ENCODE data around the gene CYP8B1. TPM values are rescaled to one million over a fixed set of nuclear protein-coding genes. Genes with fewer than 3 reads are reported as not detected.

CYP8B1 gene
- total RNA-seq, 1 donor from 2014 or later: not detected

DNA sequence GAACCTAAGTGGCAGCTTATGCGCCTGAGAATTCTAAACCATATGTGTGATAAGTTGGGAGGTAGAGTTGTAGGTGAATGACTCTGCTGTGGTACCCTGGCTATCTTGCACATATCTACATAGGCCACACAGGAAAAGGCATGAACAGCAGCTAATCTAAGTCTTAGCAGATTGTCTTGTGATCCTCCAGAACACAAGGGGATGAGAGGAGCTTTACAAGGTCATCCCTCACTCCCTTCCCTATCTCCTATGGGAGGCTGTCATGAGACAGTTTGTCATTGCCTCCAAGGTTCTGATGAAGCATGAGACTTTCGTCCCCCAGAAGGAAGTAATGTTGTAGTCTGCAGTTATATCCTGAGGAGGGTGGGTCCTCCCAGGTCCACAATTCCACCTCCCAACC is 26.6 kb upstream of the CYP8B1 start:
- Mint-ChIP-seq H3K36me3 (ENCODE audit: low read depth) (no peaks in the 10 kb centered on the region), H3K27ac (no peak overlapping the region), H3K27me3 (peaks cover 41% of the 10 kb centered on the region), H3K4me1 (peaks cover 6% of the 10 kb centered on the region), H3K9me3 (peaks cover 10% of the 10 kb centered on the region), H3K4me3 (no peak overlapping the region)
- ChIA-PET POLR2A (no interaction called here), CTCF (no interaction called here)
- DNase-seq (no peak), ATAC-seq (ENCODE audit: low read depth) (no peak)
- TF ChIP-seq, protein P1, sequence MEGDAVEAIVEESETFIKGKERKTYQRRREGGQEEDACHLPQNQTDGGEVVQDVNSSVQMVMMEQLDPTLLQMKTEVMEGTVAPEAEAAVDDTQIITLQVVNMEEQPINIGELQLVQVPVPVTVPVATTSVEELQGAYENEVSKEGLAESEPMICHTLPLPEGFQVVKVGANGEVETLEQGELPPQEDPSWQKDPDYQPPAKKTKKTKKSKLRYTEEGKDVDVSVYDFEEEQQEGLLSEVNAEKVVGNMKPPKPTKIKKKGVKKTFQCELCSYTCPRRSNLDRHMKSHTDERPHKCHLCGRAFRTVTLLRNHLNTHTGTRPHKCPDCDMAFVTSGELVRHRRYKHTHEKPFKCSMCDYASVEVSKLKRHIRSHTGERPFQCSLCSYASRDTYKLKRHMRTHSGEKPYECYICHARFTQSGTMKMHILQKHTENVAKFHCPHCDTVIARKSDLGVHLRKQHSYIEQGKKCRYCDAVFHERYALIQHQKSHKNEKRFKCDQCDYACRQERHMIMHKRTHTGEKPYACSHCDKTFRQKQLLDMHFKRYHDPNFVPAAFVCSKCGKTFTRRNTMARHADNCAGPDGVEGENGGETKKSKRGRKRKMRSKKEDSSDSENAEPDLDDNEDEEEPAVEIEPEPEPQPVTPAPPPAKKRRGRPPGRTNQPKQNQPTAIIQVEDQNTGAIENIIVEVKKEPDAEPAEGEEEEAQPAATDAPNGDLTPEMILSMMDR (IDR thresholded peaks at IDR 0.05): no peak
- intact Hi-C loops (cut with micrococcal nuclease): no loop called here

DNA sequence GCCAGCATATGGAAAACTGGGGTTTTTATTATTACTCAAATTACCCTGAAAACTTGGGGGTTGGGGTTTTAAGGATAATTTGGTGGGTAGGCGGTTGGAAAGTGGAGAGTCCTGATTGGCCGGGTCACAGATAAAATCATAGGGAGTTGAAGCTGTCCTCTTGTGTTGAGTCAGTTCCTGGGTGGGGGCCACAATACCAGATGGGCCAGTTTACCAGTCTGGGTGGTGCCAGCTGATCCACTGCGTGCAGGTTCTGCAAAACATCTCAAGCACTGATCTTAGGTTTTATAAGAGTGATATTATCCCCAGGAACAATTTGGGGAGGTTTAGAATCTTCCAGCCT is 25.4 kb upstream of the CYP8B1 start:
- intact Hi-C loops (cut with micrococcal nuclease): no loop called here
- Mint-ChIP-seq H3K27me3 (peaks cover 37% of the 10 kb centered on the region), H3K36me3 (ENCODE audit: low read depth) (no peaks in the 10 kb centered on the region), H3K4me3 (no peak overlapping the region), H3K4me1 (peaks cover 3% of the 10 kb centered on the region), H3K27ac (no peak overlapping the region), H3K9me3 (peaks cover 10% of the 10 kb centered on the region)
- DNase-seq (no peak), ATAC-seq (ENCODE audit: low read depth) (no peak)
- ChIA-PET POLR2A (no interaction called here), CTCF (no interaction called here)
- TF ChIP-seq, protein P1 (IDR thresholded peaks at IDR 0.05): no peak

DNA sequence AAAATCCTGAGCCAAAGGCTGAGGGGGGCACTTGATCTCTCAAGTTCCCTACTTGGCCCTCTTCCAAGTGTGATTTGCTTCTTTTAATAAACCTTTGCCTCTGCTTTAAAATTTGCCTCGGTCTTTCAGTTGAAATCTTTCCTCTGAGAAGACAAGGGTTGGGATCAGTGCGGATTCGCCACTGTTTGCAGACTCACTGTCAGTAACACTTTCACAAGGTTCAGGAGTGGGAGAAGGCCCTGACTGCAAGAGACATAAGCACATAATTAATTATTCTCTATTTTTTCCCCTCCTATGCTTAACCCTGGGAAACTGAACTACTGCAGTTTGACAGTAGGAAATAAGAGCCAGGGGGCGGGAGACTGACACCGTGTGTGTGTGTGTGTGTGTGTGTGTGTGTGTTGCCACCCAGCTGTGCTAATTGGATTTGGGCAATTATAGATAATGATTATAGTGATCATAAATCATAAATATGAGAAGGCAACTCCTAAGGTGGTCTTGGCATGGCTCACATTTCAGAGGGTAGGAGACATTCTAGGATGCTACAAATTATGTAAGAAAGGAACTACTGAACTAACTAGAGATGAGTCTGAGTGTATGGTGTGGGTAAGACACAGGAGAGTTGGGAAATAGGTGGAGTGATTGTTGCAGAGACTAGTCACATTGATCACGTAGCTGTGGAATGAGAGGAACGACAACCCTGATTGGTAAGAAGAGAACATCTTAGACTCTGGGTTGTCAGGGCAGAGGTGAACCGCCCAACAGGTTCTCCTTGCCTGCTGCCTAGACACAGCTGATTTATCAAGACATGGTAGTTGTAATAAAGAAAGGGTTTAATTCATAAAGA is 24.8 kb upstream of the CYP8B1 start:
- ChIA-PET CTCF (no interaction called here), POLR2A (no interaction called here)
- TF ChIP-seq, protein P1 (IDR thresholded peaks at IDR 0.05): no peak
- Mint-ChIP-seq H3K4me3 (no peak overlapping the region), H3K27ac (no peak overlapping the region), H3K4me1 (no peaks in the 10 kb centered on the region), H3K27me3 (peaks cover 33% of the 10 kb centered on the region), H3K9me3 (peaks cover 10% of the 10 kb centered on the region), H3K36me3 (ENCODE audit: low read depth) (no peaks in the 10 kb centered on the region)
- intact Hi-C loops (cut with micrococcal nuclease): no loop called here
- ATAC-seq (ENCODE audit: low read depth) (no peak), DNase-seq (no peak)

DNA sequence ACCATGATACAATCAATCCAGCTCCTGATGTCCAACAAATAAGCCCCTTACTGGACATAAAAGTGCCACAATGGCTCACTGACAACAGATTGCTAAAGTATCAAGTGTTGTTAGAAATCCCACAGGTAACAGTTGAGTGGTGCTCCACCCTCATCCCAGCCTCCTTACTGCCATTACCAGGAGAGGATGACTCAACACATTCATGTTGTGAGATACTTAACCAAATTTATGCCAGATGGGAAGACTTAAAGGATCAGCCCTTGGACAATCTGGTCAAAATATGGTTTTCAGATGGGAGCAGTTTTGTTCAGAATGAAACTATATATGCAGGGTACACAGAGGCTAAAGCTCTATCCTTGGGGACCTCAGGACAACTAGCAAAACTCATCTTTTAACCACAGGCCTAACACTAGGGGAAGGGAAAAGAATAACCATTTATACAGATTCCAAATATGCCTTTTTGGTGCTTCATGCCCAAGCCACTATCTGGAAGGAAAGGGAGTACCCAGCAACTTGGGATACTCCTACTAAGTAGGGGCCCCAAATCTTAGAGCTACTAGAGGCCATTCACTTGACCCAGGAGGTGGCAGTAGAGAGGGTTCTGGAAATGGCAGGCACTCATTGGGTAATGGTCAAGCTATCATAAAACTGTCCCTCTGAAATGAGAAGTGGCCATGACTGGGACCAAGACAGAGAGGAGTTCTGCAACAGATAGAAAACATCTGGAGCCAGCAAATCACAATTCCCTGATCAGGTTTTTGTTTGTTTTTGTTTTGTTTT is 23.4 kb upstream of the CYP8B1 start:
- H3K27me3 Mint-ChIP-seq: peaks cover 24% of the 10 kb centered on the region
- ATAC-seq (ENCODE audit: low read depth) (no peak), DNase-seq (no peak)
- ChIA-PET CTCF (no interaction called here), POLR2A (no interaction called here)
- no peaks in the 10 kb centered on the region for H3K36me3 Mint-ChIP-seq (ENCODE audit: low read depth)
- intact Hi-C loops (cut with micrococcal nuclease): no loop called here
- no peak overlapping the region for H3K27ac Mint-ChIP-seq
- peaks cover 4% of the 10 kb centered on the region for H3K9me3 Mint-ChIP-seq
- H3K4me3 Mint-ChIP-seq: no peak overlapping the region
- no peaks in the 10 kb centered on the region for H3K4me1 Mint-ChIP-seq
- TF ChIP-seq, protein P1 (IDR thresholded peaks at IDR 0.05): no peak

DNA sequence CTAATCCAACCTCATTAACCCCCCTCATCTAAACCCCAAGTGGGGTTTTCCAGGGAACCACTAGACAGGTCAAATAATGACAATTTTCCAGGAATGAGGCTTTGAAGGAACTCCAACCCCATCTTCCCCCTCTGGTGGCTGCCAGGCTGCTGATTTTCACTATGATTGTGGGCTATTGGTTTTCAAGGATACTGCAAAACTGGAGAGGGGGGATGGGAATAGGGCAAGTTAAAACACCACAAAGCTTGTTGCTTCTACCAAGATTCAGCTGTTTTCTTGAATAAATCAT is 19.8 kb upstream of the CYP8B1 start:
- Mint-ChIP-seq H3K9me3 (no peaks in the 10 kb centered on the region), H3K27ac (no peak overlapping the region), H3K27me3 (peaks cover 19% of the 10 kb centered on the region), H3K4me1 (no peaks in the 10 kb centered on the region), H3K36me3 (ENCODE audit: low read depth) (no peaks in the 10 kb centered on the region), H3K4me3 (no peak overlapping the region)
- CTCF ChIA-PET: no interaction called here
- intact Hi-C loops (cut with micrococcal nuclease): no loop called here
- ATAC-seq (ENCODE audit: low read depth): no peak
- no peak for DNase-seq
- TF ChIP-seq, protein P1 (IDR thresholded peaks at IDR 0.05): no peak
- POLR2A ChIA-PET: no interaction called here
